ENCODE measurements around the gene OOEP. TPM values are rescaled to one million over a fixed set of nuclear protein-coding genes. Genes with fewer than 3 reads are reported as not detected.

The OOEP gene
- polyA plus RNA-seq, 10 donors, result 0.33 to 0.35 TPM; not detected in 8

- no peak for DNase-seq
These were observed 1.8 kb downstream of the OOEP start for GRCh38 chr6:73367761-73368355.

GRCh38 chr6:73364549-73364948 is 5.1 kb downstream of the OOEP start:
- DNase-seq, result no peak

DNA sequence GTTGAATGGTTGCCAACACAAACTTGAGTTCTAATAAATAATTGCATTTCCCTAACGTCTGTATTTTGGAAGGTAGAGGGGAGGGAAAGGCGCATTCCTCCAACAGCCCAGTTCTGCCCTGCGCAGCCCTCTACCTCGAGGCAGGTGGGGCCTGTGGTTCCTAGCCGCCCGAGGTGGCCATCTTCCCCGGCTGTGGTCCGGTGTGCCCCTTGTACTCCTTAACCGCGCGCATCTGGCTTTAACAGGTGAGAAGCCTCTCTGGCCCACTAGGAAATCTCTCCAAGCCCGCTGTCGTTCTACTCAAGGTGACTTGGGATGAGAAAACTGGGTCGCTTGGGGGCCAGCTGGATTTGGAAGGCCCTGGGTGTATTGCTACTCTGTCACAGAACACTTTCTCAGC is 5.6 kb downstream of the OOEP start:
- no peak for DNase-seq

DNA sequence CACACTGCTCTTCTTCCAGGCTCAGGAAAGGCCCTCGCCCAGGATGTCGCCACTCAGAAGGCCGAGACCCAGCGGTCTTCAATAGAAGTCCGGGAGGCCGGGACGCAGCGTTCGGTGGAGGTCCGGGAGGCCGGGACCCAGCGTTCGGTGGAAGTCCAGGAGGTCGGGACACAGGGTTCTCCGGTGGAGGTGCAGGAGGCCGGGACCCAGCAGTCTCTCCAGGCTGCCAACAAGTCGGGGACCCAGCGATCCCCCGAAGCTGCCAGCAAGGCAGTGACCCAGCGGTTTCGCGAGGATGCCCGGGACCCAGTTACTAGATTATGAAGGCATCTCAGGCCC is 6.2 kb downstream of the OOEP start:
- DNase-seq, result no peak

GRCh38 chr6:73362869-73363536 is 6.7 kb downstream of the OOEP start:
- DNase-seq, result no peak

DNA sequence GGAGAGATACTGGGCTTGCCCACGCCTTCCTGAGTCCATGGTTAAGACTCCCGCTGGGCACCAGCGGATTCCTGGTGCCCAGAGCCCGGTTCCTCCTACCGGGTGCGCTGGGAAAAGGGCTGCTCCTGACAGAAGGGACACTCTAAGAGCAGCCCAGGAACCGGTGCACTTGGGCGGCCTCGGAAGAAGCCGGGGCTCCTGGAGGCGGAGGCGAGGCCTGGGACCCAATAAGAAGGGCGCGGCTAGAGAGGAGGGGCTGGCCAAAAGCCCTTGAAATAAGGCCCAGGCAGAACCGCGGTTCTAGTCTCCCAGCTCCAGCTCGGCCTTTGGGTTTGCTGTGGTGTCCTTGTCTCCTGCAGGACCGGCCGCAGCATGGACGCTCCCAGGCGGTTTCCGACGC is 7.3 kb downstream of the OOEP start, which contains the start of gene KHDC3L:
KHDC3L (plus strand) TSS at position 301 of the 400 bp plus-strand sequence; CDS start at position 373, 72 bp downstream.
- DNase-seq, result no peak

DNA sequence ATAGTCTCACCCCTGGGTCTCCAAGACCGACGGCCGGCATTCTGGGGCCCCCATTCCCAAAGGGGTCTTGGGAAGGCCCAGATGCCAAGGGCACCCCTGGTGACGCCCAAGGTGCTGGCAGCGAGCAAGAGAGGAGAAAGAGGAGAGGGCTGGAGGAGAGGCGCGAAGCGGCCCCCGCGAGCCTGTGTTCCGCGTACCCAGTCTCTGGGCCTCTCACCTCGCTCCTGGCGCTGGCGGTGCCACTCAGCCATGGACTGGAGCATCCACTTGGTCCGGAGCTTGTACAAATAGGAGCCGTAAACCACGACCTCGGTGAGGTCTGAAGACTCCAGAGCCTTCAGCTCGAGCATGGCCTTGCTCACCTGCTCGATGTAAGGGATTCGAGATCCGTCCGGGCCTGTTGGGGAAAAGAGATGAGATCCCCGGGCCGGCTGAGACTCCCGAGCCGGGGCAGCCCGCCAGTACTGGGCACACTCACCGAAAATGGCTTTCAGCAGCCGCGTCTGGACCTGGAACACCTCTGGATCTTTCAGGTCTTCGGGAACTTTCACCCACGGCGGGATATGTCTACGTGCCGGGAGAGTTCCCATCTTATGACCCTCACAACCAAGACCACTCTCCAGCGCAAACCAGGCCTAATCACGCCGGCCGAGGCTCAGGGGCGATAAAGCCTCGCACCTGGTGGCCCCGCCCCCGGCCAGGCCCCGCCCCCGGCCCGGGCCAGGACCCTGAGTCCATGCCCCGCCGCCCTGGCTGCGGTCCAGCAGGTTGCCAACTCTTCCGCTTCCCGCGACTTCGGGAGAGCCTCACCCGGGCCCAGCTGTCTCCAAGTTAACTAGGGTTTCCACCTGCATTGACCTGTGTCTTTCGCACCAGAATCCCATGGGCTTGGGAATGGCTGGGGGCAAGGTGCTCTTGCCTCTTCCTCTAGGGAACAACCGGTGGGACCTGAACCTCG is 15.8 kb downstream of the OOEP start, which contains the start of gene DPPA5:
DPPA5 (minus strand) TSS at position 641 of the 958 bp plus-strand sequence; CDS start at position 590, 51 bp downstream.
- DNase-seq, result no peak

DNA sequence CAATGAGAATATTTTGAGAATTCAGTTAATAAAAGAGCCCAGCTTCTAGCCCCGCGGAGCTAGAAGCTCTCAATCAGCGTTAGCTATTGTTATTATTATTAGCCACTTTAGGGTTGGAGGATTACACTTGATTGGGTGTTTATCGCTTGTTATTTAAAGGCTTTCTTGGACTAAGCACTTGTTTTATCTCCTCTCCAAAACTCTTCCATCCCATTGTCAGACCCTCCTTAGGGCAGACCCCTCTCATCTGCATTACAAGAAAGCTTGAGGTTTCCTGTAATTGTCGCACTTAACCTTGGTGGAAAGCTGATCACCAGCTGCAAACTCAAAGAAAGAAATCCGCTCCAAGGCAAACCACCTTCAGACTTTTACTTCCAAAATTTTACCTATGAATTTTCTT is 20.4 kb downstream of the OOEP start:
- DNase-seq, result no peak

DNA sequence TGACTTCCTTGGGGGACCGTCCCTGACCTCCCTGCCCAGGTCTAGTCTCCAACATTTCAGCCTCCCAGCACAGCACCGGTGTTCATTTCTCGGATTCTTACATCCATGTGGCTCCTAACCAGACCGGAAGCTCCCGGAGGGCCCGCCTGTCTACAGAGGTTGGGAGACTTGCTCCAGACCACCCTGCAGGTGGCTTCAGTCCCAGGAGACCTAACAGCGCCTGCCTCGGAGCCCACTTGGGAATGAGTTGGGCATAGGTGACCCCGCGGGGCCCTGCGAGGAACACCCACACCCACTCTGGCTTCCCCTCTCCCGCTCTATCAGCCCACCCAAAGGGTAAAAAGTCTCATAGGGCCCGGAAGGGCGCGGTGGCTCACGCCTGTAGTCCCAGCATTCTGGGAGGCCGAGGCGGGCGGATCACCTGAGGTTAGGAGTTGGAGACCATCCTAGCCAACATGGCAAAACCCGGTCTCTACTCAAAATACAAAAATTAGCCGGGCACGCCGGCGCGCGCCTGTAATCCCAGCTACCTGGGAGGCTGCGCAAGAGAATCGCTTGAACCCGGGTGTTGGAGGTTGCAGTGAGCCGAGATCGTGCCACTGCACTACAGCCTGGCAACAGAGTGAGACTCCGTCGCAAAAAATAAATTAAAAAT is 21.0 kb downstream of the OOEP start:
- DNase-seq, result no peak

DNA sequence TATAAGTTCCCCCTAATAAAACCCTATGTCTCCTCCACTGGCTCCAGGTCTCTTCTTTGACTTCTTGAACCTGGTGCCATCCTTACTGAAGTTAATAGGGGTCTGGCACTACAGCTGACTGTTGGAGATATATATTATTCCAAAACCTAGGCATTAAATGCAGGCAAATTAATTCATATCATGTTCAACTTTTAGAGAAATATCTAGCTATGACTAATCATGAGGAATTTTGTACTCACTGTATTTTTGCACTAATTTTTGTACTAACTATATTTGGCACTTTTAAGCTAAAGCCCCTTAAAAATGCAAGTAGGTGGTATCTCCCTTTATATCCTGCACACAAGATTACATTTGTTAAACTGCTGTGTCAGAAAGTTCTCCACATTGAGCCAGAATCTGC is 26.5 kb downstream of the OOEP start:
- DNase-seq, result no peak

- DNase-seq, result no peak
These were observed 27.5 kb downstream of the OOEP start for GRCh38 chr6:73342174-73342573.

DNA sequence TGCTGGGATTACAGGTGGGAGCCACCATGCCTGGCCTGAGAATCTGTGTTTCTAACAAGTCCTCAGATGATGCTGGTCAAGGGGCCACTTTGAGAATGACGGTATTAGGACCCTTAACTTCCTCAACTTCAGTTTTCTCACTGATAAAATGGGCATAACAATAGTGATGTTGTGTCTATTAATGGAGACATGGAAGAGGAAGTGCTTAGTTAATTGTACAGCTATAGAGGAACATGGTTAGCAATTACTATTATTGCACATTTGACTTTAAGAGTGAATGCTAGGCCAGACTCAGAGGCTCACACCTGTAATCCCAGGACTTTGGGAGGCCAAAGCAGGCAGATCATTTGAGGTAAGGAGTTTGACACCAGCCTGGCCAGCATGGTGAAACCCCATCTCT is 28.4 kb downstream of the OOEP start:
- DNase-seq, result no peak

GRCh38 chr6:73340048-73340447 is 29.6 kb downstream of the OOEP start:
- DNase-seq, result no peak

DNA sequence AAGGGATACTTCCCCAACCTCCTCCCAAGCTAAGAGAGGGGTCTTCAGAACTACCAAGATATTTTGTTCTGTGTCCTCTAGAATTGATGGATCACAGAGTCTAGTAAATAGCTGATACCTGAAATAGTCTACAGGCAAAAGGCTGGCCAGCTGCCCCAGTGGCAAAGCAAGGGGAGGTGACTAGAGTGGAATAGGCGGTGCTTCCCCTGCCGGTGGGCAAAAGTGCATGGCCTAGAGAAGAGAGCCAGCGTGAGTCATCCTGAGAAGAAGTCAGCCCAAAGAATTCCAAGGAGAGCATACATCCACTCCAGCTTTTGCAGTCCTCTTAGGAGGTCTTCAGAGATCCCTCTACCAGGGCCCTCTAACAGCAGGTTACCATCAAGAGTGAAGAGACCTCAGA is 30.4 kb downstream of the OOEP start:
- DNase-seq, result no peak

DNA sequence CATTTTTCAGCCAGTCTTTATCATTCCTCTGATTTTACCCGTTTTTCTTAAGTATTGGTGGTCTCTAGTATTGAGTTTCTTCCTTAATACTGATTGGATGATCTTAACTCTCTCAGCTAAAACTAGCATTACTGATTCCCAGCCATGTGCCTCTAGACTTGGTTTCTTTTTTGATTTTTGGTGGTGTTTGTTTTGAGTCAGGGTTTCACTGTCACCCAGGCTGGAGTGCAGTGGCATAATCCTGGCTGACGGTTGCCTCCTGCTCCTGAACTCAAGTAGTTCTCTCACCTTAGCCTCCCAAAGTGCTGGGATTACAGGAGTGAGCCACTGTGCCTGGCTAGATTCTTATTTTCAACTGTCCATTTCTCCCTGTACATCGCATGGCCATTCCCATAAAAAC is 40.5 kb downstream of the OOEP start:
- no peak for DNase-seq

GRCh38 chr6:73328790-73329189 is 40.9 kb downstream of the OOEP start:
- DNase-seq, result no peak

- DNase-seq, result no peak
These were observed 44.0 kb downstream of the OOEP start for GRCh38 chr6:73325656-73326055.

DNA sequence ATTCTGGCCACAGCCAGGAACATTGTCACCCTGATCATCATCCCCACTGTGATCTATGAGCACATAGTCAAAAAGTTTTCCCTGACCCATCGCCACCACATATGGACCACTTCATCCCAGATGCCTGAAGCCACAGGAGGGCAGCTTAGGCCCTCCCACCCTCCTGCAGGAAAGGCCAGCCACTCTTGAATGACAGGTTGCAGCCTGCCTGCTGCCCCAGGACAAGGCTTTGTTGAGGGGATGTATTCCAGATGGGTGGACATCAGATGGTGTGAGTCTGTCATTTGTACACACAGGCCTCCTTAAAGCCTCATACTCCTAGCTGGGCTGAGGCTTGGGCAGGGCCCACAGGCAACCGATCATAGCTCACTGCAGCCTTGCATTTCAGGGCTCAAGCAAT is 46.4 kb downstream of the OOEP start:
- DNase-seq, result no peak

Measured in muscle of back (tissue), 11 donors.